GM19455 (cell line): Measurements from ENCODE around the gene PXDN.
"Not testable (repeated sequence)": the region's sequence is repeated elsewhere in the genome, so short reads cannot be mapped to it uniquely, and the experiment has no call there.

Experiments used
- ATAC-seq: cut with Tn5 transposase; IDR thresholded peaks from one replicate; pipeline ENCODE4 v1.9.1; 2021; ENCODE audit not compliant: unreplicated experiment

PXDN gene

GRCh38 chr2:1744446-1745170, at the start of gene PXDN:
PXDN (minus strand) TSS chr2:1744515; CDS start chr2:1744455, 60 bp downstream.
- peak; percentile 59 for ATAC-seq

- ATAC-seq, result no peak
Measured at GRCh38 chr2:1793868-1794445, 49.6 kb upstream of the PXDN start.

- ATAC-seq, result no peak
Measured at GRCh38 chr2:1793001-1793867, 48.9 kb upstream of the PXDN start.

- ATAC-seq, result no peak
Measured at GRCh38 chr2:1791685-1792435, 47.5 kb upstream of the PXDN start.

GRCh38 chr2:1791006-1791605, 46.8 kb upstream of the PXDN start:
- ATAC-seq, result no peak

GRCh38 chr2:1790473-1790872, 46.2 kb upstream of the PXDN start:
- no peak for ATAC-seq

- ATAC-seq, result no peak
Measured at GRCh38 chr2:1789610-1790009, 45.3 kb upstream of the PXDN start.

- ATAC-seq, result no peak
Measured at GRCh38 chr2:1788478-1788959, 44.2 kb upstream of the PXDN start.

- no peak for ATAC-seq
Measured at GRCh38 chr2:1787755-1788477, 43.6 kb upstream of the PXDN start.

GRCh38 chr2:1784986-1785617, 40.8 kb upstream of the PXDN start:
- no peak for ATAC-seq

- no peak for ATAC-seq
Measured at GRCh38 chr2:1784087-1784486, 39.8 kb upstream of the PXDN start.

- no peak for ATAC-seq
Measured at GRCh38 chr2:1782514-1782913, 38.2 kb upstream of the PXDN start.

- ATAC-seq, result no peak
Measured at GRCh38 chr2:1781291-1782080, 37.2 kb upstream of the PXDN start.

GRCh38 chr2:1780693-1781092, 36.4 kb upstream of the PXDN start:
- ATAC-seq, result no peak

- ATAC-seq, result not testable (repeated sequence)
Measured at GRCh38 chr2:1780054-1780453, 35.7 kb upstream of the PXDN start.

GRCh38 chr2:1778566-1778965, 34.3 kb upstream of the PXDN start:
- ATAC-seq, result no peak

GRCh38 chr2:1777781-1778180, 33.5 kb upstream of the PXDN start:
- no peak for ATAC-seq

- ATAC-seq, result no peak
Measured at GRCh38 chr2:1777156-1777555, 32.8 kb upstream of the PXDN start.
